NCI-H1694 (cell line): ENCODE results near the gene LIN28A.

Experiments
- DNase-seq: peaks from one replicate; lab custom pipeline; 2025; lab: John Stamatoyannopoulos, UW

LIN28A gene

DNA sequence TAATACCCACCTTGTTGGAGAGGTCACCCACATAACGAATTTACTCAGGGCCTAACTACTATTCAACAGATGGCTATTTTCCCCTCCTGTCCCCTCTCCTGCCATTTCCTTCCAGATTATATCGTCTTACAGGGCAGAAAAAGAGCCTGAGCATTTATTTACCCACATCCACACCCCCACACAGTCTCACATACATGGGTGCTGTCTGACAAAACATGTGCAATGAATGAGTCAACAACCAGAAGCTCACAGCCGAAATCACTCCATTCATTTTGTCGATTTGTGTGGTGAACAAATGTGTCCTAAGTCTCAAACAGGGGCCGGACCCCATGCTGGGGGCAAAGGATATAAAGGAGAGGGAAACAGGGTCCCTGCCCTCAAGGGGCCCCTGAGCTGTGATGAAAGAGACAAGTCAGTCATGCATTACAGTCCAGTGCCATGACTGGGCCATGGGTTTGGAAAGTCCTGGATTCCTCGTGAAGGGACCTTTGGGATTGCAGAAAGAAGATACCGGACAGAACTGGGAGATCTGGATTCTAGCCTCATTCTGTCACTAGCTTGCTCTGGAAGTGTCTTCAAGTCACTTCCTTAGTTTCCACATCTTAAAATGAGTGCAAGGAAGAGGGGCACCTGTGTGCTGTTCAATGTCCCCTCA lies 21.7 kb upstream of the LIN28A start:
- DNase-seq, result no peak

DNA sequence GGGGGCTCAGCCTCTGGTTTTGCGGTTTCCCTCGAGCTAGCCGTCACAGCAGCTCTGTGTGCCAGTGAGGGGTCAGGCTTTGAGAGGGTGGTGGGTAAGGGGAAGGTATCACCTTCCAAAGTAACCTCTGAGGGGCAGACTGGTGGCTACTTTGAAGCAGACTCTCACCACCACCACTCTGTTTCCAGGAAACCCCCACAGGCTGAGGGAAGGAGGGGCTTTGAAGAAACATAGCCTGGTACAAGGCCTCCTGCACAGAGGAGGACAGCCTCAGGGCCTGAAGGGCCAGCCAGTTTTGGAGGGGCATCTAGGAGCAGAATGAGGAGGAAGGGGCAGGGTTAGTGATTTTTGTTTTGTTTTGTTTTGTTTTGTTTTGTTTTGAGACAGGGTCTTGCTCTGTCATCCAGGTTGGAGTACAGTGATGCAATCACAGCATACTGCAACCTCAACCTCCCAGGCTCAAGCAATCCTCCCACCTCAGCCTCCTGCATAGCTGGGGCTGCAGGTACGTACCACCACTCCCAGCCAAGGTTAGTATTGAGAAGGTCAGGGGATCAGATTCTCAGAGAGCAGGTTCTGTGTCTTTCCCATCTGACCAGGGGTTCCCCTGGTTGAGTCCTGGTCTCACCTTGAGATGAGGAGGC lies 20.9 kb upstream of the LIN28A start:
- no peak for DNase-seq

DNA sequence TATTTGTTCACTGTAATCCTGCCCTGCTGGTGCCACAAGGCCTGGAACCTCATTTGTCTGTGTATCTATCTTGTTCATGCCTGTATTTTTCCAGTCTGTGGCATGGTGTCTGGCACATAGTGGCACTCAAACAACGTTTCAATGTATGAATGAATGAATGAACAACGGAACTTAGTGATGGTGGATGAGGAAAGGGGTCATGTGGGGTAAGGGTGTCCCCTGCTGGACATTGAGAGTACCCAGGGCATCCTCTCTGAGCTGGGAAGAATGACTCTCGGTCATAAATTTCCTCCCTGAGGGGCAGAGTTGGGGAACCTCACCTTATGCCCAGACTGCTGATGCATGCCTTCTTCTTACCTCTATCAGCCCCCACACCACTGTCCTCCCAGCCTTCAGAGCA lies 19.2 kb upstream of the LIN28A start:
- DNase-seq, result no peak

DNA sequence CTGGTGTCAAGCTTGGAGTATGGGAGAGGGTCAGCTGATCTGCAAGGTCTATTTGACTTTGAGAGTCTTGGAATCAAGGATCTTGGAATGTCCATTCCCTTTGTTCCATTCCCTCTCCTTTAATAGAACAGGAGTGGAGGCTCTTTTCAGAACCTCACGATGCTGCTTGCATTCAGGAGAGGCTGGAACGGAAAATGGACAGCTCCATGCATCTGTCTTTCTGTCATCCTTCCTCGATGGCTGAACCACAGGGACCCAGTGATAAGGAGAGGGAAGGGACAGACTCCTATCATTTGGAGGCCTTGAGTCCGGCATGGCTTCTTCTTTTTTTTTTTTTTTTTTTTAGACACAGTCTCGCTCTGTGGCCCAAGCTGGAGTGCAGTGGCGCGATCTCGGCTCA lies 14.9 kb upstream of the LIN28A start:
- DNase-seq, result no peak

DNA sequence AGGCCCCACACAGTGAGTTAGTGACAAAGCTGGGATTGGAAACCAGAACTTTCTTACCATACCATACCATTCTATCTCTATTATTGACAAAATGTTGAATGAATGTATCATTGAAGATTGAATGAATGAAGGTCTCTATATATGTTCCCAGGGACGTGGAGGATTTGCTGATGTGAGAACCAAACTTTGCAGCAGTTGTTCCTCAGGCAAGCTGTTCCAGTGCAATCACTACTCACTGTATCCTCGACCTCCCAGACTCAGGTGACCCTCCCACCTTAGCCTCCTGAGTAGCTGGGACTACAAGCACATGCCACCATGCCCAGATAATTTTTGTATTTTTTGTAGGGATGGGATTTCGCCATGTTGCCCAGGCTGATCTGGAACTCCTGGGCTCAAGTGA lies 11.6 kb upstream of the LIN28A start:
- no peak for DNase-seq

DNA sequence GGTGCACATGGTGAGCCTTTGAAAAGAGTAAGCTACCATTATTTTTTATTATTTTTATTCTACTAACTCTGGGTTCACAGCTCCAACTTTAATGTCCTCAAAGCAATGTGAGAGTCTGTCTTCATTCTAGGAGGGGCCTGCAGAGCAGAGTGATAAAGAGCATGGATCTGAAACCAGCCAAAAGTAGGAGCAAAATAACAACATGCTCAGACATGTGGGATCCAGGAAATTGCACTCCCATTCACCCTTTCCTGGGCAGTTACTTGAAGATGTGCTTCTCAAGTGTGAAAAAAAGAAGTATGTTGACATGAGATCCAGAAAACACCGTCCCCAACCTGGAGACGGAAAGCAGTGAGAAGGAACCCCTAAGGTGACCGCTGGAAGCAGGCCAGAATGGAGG lies 8.7 kb upstream of the LIN28A start:
- no peak for DNase-seq

DNA sequence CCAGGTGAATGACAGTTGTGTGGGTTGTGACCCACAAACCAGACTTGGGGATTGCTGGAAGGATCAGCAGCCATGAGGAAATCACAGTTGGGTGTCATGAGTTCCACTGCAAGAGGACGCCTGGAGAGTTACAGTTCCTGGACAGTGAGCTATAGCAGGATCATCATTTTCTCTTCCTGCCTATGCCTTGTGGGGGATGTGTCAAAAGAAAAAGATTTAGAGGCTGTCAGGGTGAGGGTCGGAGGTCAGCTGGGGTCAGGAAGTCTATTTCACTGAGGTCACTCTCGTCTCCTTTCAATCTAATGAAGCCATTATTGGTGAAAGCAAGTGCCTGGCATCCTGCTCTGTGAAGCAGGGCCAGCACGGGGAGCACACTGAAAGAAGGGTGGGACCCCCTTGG lies 7.0 kb upstream of the LIN28A start:
- DNase-seq, result no peak

DNA sequence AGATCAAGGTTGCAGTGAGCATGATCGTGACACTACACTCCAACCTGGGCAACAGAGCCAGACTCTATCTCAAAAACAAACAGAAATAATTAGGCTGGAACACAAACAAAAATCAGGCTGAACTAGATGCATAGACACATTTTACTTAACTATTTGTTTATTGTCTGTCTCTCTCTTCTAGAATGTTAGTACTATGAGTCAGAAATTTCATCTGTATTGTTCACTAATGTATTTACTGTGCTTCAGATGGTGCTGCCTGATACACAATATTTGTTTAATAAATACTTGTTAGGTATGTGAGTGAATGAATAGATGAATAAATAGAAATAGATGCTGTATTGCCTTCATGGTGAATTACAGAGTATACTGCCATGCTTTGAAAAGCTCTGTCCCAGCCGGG lies 6.0 kb upstream of the LIN28A start:
- no peak for DNase-seq

DNA sequence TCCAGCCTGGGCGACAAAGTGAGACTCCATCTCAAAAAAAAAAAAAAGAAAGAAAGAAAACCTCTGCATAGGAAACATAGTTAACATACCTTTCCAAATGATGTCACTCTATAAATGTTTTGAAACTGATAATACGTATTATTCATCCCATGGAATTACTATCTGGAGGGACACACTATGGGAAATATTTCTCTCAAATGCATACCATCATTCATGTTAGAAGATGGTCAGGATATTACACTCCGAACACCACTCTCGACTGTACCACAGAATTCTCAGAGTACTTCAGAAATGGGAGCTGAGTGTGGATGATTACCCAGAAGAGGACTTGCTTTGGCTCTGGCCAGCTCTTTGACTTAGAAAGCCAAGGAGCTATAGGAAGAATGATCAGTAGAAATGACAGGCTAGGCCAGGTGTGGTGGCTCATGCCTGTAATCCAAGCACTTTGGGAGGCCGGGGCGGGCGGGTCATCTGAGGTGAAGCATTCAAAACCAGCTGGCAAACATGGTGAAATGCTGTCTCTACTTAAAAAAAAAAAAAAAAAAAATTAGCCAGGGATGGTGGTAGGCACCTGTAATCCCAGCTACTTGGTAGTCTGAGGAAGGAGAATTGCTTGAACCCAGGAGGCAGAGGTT lies 5.2 kb upstream of the LIN28A start:
- DNase-seq, result no peak

DNA sequence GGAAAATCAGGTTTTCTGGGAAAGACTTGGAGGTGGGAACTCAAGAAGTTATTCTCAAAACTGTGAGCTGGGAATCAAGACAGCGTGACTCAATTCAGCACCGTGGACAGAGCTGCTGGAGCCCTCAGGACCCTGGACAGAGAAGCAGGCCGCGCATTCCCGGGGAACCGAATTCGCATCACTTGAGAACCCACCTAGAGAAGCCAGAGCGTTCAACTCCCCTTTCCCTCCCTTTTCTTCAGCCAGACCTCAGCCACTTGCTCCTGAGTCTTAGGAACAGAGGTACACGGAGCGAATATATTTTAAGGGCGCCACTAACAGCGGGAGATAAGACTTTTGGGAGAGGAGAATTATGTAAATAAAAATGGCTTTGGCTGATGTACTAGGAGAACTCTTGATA lies 2.0 kb upstream of the LIN28A start:
- no peak for DNase-seq

DNA sequence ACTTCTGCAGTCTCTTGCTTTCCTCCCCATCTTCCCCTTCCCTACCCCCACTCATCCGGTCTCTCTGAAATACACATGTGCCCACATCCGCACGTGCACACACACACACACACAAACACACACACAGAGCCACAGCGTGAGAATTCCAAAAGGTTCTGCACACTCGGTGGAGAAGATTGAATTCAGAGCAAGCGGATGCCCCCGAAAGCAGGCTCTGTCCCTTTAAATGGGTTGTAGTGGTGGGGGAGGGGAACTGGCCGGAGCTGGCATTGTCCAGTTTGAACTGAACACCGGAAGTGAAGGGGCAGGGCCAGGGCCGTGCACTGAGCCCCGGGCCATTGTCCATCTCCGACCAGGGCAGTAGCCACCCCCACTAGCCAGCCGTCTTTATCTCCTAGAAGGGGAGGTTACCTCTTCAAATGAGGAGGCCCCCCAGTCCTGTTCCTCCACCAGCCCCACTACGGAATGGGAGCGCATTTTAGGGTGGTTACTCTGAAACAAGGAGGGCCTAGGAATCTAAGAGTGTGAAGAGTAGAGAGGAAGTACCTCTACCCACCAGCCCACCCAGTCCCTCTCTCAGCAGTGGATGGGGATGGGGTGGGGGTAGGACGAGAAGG lies 1.3 kb upstream of the LIN28A start:
- no peak for DNase-seq

DNA sequence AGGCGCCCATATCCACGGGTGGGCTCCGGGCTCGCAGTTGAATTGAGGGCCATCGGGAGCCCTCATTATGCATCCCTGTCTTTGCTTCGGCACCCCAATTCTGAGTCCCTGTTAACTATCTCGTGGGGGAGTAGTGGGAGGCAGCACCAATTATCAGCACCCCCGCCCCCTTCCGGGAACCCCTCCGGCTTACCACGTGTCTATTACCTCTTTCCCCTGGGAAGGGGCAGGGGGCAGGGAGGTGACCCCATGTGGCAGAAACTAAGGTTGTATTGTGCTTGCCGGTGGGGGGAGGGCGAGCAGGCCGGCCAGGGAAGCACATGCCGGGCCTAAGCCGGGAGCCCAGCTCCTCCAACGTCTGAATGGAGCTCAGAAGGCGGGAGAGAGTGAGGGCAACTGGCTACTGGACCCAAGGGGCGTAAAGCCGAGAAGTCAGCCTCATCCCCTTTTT lies 1.0 kb downstream of the LIN28A start:
- DNase-seq, result no peak

DNA sequence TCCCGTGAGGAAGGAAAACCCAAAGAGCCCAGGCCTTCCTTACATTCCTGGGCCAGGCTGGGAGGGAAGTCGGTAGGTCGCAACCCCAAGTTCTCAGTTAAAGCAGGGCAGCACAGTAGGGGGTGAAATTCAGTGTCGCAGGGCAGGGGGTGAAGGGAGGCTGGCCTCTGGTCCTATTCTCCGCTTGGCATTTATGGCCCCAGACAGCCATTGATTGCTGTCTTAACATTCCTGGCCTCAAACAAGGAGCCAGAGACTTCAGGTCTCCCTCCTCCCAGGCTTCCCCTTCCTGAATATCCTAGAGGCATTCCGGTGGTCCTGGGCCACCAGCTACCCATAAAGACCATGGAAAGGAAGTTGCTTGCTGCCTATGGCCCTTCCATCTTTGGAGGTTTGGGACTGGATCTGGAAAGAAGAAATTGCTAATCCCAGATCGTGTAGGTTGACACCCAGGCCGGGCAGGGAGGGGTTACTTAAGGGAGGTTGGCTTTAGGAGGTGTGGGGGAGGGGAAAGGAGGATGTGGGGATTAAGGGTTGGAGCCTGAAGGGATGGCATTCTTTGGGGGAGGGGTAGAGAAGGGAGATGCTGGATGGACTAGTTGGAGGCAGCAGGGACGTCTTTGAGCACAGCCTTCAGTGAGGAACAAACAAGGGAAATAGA lies 1.7 kb downstream of the LIN28A start:
- no peak for DNase-seq

DNA sequence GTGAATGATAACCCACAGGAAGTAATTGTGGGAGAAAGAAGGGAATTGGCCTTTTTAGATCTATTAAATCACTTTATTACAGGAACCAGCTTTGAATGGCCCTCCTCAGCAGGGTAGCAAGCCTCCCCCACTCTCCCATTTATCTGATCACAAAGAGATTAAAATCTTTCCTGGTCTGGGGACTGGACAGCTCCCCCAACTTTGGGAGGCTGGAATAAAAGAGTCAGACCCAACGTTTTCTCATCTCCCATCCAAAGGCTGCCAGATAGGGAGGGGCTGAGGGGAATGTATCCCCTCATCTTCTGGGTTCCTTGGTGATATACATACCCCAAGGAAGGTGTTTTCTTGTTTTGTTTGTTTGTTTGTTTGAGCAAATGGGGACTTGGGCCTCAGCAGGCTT lies 2.4 kb downstream of the LIN28A start:
- DNase-seq, result no peak

DNA sequence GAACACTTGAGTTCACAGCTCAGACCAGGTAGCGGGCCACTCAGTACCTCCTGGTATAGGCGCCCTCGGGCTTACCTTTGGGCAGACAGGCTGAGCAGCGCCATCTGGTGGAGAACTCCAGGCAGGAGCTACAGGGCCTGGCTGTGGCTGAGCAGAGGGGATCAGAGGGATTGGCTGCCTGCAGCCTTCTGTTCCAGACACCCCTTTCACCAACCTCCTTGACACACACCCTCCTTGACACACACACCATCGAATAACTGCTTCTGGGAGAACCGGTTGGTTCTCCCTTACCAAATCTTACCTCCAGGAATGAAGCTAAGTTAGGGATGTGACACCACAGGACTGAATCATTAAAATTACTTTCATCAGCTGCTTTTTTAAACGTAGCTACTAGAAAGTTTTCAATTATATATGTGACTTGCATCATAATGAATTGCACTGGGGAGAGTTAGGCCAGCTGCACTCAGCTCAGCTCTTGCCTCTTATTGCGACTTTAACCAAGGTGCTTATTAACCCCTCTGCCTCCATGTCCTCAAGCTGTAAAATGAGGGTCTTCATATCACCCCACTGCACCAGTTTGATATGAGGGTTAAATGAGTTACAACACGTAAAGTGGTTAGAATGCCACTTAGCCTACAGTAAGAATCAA lies 6.6 kb downstream of the LIN28A start:
- peak; percentile 37 for DNase-seq

DNA sequence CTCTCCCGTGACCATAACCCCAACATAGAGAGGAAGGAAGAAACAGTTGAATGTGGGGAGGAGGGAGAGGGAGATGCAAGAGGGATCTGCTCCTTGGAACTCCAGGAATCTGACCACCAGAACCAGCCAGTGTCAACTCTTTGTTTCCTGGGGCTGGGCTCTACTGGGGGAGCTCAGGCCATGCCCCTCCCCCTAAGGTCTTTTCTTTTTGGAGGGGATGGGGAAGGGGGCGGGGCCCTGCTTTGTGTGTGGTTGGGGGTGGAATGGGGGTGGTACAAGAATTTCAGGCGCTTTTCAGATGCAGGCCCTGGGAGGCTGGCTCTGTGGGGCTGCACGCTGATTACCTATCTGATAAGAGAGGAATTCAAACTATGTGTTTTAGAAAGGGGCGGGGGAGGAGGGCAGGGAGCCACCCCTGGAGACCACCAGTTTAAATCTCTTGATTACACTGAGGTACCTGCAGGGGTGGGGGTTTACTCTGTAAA lies 8.3 kb downstream of the LIN28A start:
- DNase-seq, result no peak

DNA sequence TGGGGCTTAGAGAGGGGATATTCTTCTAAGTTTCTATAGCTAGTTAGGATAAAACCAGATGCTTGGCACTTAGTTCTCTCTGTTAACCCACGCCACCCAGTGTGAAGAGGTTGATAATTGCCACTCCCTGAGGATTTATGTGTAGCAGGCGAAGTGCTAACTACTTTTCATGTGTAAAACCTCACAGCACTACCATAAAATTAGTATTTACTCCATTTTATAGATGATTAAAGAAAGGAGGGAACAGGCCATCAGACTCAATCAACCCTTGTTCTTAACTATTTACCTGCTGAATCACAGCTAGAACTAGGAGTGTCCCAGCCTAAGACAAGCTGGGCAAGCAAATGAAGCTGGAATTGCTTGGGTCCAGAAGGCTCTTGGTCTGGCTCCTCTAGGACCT lies 8.9 kb downstream of the LIN28A start:
- no peak for DNase-seq

DNA sequence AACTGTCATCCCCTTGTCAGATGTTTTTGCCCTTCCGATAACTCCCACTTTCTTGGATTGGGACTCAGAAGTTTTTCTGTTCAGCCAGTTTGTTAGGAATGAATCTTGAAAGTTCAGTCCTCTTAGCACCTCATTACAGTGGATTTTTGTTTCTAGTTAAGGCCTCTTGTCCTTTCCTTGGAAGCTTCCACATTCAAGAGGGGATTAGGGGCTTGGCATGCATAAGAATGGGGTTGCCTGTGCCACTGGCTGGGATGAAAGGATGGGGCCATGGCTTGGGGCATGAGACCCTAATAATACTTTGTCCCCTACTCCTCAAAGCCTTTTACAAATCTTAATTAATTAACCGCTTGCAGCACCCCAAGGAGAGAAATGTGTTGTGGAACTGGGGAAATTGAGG lies 19.1 kb downstream of the LIN28A start:
- no peak for DNase-seq

DNA sequence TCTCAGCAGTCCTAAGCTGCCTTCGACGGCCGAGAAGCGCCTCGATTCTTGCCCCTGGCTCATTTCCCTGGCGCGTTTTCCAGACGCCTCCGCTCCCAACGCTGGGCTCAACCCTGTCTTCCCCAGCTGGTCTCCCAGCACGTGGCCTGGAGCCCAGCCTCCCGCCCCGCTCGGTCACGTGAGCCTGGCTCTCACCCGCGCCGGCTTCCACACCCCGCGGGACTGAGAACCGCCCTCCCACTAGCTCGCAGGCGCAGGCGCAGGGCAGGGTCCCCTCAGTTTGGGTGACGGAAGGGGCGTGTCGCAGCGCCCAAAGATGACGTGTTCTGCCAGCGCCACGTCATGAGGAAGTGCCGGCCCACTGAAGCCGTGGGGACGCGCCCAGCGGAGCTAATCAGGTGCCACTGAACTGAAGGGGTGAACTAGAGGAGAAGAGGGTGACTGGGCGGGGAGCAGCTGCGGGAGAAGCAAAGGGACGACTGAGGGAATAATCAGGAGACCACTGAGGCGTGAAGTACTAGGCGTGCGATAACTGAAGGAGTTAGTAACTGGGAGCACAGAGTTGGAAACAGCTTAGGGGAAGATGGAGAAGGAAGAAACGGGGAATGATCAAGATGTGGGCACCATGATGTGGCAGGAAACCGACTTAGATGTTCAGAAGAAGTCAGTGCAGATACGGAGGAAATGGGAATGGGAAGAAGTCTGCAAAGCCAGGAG lies 21.5 kb downstream of the LIN28A start, which contains the start of gene DHDDS:
TSS of gene DHDDS (plus strand) at position 343 of the 717 bp plus-strand sequence. CDS start 625 bp downstream, outside the sequence.
- peak; percentile 93 for DNase-seq

DNA sequence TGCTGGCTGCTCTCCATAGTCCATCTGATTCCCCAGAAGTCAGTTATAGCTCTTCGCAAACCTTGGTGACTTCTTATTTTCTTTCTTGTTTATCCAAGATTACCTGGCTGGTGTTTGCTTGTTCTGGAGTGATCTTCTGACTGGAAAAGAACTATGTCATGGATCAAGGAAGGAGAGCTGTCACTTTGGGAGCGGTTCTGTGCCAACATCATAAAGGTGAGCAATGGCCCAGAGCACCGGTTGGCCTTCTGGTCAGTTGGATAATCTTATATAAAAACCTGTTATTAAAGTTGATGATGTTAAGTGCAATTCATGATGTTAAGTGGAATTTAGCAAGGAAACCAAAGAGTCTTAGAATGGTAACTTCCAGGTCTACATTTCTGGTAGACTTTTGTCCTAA lies 22.2 kb downstream of the LIN28A start:
- no peak for DNase-seq

DNA sequence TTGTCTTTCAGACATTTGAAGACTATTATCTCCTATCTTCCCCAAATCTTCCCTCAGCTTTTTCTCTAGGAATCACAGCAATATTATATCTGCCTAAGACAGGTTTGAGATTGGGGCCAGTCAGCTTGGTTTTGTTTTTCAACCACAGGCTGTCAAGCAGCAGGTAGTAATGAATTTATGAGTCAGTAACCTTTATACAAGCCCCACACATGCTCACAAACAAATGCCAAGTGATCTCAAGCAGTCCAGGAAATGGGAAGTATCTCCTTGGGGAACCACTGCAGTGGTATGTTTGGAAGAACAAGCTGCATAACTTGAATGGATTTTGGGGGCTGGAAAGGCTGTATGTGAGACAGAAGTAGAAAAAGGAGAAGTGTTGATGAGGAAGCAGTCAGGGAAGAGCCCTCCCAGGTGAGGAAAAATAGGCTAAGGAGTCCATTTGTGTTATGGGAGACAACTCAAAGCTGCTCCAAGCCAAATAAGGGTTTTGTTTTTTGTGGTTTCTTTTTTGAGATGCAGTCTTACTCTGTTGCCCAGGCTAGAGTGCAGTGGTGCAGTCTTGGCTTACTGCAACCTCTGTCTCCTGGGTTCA lies 23.6 kb downstream of the LIN28A start:
- no peak for DNase-seq
